Skin of body (tissue), 2 donors: Measurements from ENCODE around the gene NFATC2. TPM values are rescaled to one million over a fixed set of nuclear protein-coding genes. Genes with fewer than 3 reads are reported as not detected.
A peak's percentile ranks its signal among the peaks of the same experiment; 100 is the strongest.

Experiments
- DNase-seq: peaks from one replicate; lab custom pipeline; 2025; lab: John Stamatoyannopoulos, UW
- total RNA-seq: library from RNA; depleted of rRNA; stranded (reverse); fragments of >200 nt; gene quantifications from one replicate; pipeline ENCODE4 v1.2.3, GENCODE V29; 2014

NFATC2 gene
- total RNA-seq, 1 donor from 2014 or later: 6.0 TPM

- no peak for DNase-seq
These were observed 110.2 kb downstream of the NFATC2 start for GRCh38 chr20:51432251-51432784.

GRCh38 chr20:51431321-51431720 lies 111.2 kb downstream of the NFATC2 start:
- DNase-seq: no peak

- DNase-seq: no peak
These were observed 112.1 kb downstream of the NFATC2 start for GRCh38 chr20:51430198-51430950.

DNA sequence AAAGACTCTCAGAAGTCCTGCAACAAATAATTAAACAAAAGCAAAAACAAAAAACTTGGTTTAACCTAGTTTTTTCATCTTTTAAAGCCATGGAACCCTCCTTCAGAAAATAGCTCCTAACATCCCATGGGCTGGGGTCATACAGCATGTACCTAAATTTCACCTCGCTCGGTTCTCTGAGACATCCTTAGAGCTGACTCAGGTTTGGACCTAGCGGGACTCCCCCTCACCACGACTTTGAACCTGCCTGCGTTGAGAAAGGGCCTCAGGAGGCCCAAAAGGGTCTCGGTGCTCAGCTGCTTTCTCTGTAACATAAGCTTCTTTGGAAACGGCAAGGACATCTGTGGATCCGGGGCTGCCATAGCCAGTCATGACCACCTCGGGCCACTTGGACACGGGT lies 112.8 kb downstream of the NFATC2 start:
- no peak for DNase-seq

DNA sequence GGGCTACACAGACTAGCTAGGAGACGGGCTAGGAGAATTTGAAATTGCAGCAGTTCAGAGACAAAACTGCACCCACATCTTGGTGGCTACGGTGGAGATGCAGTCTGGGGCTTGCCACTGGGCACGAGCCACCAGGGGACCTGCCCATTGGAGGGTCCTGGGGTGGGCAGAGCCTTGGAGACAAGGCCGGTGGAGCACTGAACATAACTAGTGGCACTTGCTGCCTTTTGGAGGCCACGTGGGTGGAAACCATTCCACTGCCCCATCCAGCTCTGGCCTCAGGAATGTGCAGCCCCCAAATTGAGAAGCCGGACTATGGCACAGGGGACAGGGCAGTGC lies 113.4 kb downstream of the NFATC2 start:
- DNase-seq: no peak

- peak; percentile 41 for DNase-seq
These were observed 113.9 kb downstream of the NFATC2 start for GRCh38 chr20:51428401-51429143.

- DNase-seq: no peak
These were observed 114.7 kb downstream of the NFATC2 start for GRCh38 chr20:51427651-51428291.

GRCh38 chr20:51426718-51427650 lies 115.5 kb downstream of the NFATC2 start:
- no peak for DNase-seq

DNA sequence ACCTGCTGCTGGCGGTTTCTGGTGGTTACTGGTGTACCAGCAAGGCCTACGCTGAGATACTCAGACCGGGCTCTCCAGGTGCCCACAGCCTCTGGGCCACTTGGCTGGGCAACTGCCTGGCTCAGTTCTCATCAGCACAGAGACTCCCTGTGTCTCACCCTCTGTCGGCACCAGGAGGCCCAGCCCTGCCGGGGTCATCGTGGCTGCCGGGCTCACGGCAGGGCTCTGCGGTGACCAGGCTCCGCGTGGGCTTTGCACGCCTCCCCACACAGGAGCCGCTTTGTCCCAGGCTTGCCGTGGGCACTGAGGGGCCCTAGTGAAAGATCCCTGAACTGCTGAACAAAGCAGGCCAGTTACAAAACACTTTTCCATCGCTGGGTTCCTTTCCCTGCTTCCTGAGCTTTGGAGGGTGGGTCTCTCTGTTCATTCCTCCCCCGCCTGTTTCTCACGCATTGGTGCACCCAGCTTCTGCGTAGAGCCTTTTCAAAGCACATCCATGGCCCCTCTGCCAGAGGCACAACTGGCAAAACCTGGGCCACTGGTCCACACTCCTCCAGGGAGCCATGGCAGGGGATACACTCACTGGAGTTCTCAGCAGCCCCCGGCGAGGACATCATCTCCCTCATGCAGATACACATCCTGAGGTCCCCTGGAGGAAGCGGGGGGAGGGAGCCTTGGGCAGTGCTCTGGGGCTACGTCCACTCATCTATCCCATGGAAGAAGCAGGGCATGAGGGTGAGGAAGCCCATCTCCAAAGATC lies 117.0 kb downstream of the NFATC2 start:
- DNase-seq: no peak

DNA sequence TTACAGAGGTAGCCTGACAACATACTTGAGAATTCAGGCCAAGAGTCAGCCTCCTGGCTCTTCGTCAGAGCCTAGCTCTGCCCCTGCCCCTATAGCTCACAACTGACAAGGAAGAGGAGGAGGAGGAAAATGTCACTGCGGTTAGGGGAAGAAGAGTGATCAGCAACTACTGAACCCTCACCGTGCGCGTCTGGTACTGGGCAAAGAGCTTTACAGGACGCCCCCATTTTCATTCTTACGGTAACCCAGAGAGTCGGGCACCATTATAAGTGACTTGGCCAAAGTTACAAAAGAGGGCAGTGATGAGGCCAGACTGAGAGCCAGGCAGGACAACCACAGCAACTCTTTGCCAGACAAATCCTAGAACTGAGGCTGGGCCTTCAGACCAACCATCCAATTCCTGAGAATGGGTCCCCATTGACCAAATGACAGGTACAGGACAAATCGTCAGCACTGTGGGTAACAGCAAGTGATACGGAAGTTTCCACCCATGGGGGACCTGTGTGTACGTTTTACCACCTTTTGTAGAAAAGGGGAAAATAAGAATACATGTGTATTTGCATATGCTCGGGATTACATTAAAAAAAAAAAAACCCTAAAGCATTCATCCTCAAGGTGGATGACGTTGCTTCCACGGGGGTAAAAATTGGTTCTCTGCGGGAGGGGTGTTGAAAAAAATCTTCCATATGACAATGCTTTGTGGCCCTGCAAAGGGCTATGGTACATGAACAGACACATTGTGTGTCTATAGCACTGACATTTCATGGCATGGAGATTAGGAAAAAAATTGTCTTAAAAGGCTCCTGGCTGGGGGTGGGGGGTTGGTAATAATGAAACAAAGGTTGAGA lies 118.0 kb downstream of the NFATC2 start:
- DNase-seq: no peak

DNA sequence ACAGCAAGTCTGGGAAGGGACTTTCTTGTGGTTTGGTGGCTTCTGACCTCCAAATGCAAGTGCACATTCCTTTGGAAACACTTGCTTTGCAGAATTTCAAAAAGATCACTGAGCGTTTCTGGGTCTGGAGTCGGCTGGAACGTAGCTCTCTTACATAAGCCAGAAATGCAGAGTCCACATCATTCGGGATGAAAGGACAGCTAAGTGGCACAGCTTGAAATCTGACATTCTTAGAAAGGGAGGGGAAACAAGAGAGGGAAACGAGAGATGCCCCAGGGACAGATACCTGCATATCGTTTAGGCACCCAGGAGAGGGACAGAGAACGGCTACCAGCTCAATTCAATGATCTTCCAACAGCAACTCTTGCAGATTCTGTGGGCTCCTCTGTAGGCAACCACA lies 118.7 kb downstream of the NFATC2 start:
- no peak for DNase-seq

- DNase-seq: no peak
These were observed 119.2 kb downstream of the NFATC2 start for GRCh38 chr20:51423290-51423667.

GRCh38 chr20:51422514-51423289 lies 119.8 kb downstream of the NFATC2 start:
- no peak for DNase-seq

DNA sequence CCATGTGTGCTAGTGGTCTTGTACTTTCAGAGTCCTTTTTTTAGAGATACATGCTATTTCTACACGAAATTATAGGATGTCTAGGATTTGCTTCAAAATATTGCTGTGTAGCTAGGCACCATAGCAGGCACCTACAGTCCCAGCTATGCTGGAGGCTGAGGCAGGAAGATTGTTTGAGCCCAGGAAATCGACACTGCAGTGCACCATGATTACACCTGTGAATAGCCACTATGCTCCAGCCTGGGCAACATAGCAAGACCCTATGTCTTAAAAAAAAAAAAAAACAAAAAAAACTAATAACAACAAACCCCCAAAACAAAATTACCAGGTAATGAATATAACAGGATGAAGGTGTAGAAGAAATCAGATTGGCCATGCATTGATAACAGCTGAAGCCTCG lies 121.7 kb downstream of the NFATC2 start:
- DNase-seq: no peak

GRCh38 chr20:51420111-51420510 lies 122.4 kb downstream of the NFATC2 start:
- no peak for DNase-seq

GRCh38 chr20:51419646-51420045 lies 122.9 kb downstream of the NFATC2 start:
- no peak for DNase-seq

DNA sequence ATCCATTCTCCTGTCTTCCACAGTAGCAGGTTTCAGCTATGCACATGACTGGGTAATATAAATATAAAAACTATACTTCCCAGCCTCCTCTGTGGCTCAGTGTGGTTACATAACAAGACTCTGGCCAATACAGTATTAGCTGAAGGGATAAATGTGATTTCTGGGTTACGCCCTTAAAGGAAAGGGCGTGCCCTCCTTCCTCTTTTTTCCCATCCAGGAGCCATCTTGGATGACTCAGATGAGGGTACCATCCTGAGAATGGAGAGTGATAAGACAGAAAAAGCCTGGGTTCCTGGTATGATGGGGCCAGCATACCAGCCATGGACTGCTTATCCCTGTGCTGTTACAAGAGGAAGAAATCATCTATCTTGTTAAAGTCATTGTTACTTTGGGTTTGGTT lies 123.3 kb downstream of the NFATC2 start:
- no peak for DNase-seq

GRCh38 chr20:51418137-51418529 lies 124.4 kb downstream of the NFATC2 start:
- no peak for DNase-seq
